Fibroblast of villous mesenchyme (primary cell): ENCODE measurements around the gene DNER. TPM values are rescaled to one million over a fixed set of nuclear protein-coding genes. Genes with fewer than 3 reads are reported as not detected.
"Not testable (repeated sequence)": the region's sequence is repeated elsewhere in the genome, so short reads cannot be mapped to it uniquely, and the experiment has no call there.

Source experiments
- DNase-seq: peaks from one replicate; pipeline ENCODE4 v3.0.0-alpha.2; 2010; ENCODE audit warnings: low read depth
- H3K4me3 ChIP-seq: 2 replicates; pipeline ENCODE4 v1.5.1; 2011; ENCODE audit warnings: low read depth, mild to moderate bottlenecking, low read length
- total RNA-seq: library from RNA; depleted of rRNA; stranded (reverse); fragments of >200 nt; gene quantifications from 2 replicates; pipeline ENCODE4 v1.2.3, GENCODE V29; 2012
- TF ChIP-seq, protein P1 (sequence below): IDR thresholded peaks from 2 replicates; pipeline ENCODE4 v1.5.1; 2012; ENCODE audit warnings: low read depth, mild to moderate bottlenecking, low read length; ENCODE audit not compliant: insufficient read depth

DNER gene
- total RNA-seq, 1 donor: 0.86 TPM

DNA sequence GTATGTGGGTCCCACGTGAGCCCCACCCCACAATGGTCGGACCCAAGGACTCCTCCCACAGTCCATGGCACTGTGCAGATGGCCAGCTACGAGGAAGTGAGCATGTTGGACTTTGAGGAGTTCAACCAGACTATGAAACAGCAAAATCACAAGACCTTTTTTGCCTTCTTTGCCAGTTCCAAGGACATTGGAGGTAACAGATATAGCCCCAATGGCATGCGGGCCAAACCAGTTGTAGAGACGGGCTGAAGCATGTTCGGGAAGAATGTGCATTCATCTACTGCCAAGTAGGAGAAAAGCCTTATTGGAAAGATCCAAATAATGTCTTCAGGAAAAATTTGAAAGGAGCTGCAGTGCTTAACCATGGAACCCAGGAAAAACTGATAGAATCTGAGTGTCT is 12.6 kb downstream of the DNER start:
- no peak overlapping the region for H3K4me3 ChIP-seq
- TF ChIP-seq, protein P1, sequence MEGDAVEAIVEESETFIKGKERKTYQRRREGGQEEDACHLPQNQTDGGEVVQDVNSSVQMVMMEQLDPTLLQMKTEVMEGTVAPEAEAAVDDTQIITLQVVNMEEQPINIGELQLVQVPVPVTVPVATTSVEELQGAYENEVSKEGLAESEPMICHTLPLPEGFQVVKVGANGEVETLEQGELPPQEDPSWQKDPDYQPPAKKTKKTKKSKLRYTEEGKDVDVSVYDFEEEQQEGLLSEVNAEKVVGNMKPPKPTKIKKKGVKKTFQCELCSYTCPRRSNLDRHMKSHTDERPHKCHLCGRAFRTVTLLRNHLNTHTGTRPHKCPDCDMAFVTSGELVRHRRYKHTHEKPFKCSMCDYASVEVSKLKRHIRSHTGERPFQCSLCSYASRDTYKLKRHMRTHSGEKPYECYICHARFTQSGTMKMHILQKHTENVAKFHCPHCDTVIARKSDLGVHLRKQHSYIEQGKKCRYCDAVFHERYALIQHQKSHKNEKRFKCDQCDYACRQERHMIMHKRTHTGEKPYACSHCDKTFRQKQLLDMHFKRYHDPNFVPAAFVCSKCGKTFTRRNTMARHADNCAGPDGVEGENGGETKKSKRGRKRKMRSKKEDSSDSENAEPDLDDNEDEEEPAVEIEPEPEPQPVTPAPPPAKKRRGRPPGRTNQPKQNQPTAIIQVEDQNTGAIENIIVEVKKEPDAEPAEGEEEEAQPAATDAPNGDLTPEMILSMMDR: no peak
- DNase-seq: no peak

DNA sequence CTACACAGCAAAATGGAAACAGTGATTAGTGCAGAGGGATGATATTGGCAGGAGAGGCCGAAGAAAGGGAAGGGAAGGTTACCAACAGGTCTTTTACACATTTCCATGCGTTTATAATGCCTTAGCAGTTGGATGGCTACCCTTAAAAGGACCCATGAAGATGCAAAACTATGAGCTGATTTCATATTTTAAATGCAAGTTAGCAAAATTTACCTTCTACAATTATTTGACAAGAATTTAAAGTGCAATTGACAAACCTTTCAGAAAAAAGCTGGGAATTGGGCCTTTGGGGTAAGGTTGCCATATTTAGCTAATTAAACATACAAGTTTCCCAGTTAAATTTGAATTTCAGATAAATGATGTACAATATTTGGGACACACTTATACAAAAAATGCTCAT is 13.3 kb downstream of the DNER start:
- H3K4me3 ChIP-seq: no peak overlapping the region
- TF ChIP-seq, protein P1: no peak
- DNase-seq: no peak

DNA sequence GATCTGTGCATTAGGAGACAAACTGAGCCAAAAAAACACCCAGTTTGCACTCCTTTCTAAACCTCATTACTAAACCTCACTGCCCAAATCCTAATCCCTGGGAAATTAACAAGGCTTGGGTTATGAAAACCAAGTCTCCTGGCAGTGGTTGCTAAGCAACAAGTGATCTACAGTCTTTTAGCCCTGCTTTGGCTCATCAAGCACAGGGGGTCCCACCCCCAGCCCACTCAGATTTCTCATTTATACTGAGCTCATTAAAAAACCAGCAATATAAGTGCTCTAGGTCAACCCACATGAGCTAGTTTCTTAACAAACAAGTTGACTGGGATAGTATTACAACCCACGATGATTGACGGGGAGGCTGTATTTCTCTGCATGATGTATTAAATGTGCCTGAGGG is 18.4 kb downstream of the DNER start:
- DNase-seq: no peak
- TF ChIP-seq, protein P1: no peak
- no peak overlapping the region for H3K4me3 ChIP-seq

DNA sequence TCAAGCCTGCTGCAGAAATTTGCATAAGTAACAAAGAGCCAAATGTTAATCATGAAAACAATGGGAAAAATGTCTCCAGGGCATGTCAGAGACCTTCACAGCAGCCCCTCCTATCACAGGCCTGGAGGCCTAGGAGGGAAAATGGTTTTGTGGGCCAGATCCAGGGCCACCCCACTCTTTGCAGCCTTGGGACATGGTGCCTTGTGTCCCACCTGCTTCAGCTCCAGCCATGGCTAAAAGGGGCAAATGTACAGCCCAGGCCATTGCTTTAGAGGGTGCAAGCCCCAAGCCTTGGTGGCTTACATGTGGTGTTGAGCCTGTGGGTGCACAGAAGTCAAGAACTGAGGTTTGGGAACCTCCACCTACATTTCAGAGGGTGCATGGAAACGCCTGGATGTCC is 20.5 kb downstream of the DNER start:
- H3K4me3 ChIP-seq, DNase-seq: not testable (repeated sequence)

DNA sequence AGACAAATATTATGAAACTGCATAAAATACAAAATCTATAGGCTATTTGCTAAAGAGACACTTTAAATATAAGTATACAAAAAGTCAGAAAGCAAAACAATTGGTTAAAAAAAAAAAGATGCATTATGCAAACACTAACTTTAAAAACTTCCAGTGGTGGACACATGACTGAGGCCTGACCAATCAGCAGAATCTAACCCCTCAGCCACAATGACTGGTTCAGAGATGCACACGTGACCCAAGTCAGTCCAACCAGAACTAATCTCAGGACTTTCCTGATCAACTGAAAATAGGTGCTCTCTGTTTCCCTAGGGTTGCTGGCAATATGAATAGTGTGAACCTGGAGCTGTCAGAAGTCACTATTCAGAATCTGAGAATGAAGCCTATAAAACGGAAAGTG is 22.7 kb downstream of the DNER start:
- H3K4me3 ChIP-seq: no peak overlapping the region
- no peak for DNase-seq
- TF ChIP-seq, protein P1: no peak

DNA sequence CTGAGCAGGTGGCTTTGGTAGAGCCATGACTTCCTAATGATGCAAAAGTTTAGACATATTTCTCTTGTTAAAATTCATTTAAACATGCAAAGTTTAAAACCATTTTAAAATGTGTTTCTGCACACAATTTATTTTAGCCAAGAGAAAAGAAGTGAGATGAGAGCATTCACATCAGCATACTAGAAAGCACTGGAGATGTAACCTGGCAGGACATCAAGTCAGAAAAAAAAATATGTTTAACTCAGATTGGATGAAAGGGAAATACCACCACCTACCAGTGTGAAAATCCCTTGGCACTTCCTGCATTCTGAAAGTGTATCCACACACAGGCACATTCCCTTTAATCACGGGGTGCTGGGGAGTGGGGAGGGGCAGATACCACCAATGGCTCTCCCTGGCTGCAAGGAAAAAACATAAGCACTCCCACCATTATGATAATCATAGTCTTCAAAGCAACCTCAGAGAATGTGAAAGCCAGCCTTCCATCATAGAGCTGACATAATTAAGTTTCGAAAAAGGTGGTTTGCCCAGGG is 25.0 kb downstream of the DNER start:
- no peak overlapping the region for H3K4me3 ChIP-seq
- TF ChIP-seq, protein P1: no peak
- DNase-seq: no peak

DNA sequence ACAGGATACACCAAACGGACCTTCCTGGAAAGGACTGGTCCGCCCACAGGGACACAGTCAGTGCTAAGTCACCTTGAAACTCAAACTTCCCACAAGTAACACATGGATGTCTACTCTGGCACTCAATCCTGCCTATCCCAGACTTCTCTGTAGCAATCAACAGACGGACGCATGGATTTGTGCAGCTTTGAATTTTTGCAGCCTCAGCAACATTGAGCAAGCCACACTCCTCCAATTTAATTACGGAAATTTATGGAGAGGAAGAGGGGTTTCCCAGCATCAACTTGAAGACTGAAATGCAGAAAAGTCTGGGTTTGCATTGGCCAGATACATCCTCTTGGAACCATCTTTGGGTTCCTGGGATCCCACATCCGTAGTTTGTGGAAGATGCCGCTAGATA is 26.2 kb downstream of the DNER start:
- DNase-seq: no peak
- no peak overlapping the region for H3K4me3 ChIP-seq
- TF ChIP-seq, protein P1: no peak
